ENCODE data around the gene PRSS50.

PRSS50 gene

GRCh38 chr3:46669191-46669999, 48.3 kb downstream of the PRSS50 start:
- DNase-seq: no peak

- no peak for DNase-seq
These were observed 49.1 kb downstream of the PRSS50 start for GRCh38 chr3:46668591-46668990.

- DNase-seq: no peak
These were observed 49.6 kb downstream of the PRSS50 start for GRCh38 chr3:46668116-46668515.

DNA sequence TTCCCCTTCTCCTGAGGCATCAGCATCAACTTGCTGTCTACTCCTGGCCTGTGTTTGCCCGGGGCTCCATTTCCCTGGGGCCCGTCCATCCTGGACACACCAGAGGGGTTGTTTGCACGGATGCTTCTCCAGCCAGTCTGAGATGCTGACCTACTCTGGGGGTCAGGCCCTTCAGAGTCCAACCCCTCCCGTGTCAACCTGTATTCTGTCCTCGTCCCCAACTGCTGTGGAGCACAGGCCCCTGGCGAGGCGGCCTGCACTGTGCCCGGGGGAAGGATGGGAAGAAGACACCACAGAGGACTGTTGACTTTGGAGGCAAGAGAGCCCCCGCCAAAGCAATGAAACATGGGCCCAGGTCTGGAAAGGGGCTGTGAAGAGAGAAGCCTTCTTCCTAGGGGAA, 50.0 kb downstream of the PRSS50 start:
- DNase-seq: no peak

DNA sequence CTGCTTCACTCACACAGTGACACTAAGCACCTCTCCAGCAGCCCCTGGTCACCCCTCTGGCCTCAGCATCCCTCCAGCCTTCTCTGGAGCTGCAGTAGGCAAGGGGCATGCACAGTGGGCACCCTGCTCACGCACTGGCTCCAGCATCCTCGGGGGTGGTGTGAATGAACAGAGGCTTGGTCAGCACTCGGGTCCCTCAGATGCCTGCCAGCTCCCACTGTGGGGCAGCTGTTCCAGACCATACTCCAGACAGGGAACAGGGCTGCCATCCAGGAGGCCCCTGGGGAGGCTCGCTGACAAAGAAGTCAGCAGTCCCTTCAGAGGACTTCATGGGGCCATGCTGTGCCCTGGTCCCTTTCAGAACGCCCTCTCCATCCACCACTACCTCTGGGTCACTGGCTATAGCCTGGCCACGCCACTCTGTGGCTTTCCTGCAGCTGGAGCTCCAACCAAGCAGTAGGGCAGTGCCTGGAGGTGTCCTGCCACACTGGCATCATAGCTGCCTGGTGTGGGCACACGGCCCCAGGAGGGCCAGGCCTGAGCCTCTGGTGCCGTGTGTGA, 50.5 kb downstream of the PRSS50 start:
- DNase-seq: no peak

GRCh38 chr3:46666453-46666845, 51.2 kb downstream of the PRSS50 start:
- no peak for DNase-seq

DNA sequence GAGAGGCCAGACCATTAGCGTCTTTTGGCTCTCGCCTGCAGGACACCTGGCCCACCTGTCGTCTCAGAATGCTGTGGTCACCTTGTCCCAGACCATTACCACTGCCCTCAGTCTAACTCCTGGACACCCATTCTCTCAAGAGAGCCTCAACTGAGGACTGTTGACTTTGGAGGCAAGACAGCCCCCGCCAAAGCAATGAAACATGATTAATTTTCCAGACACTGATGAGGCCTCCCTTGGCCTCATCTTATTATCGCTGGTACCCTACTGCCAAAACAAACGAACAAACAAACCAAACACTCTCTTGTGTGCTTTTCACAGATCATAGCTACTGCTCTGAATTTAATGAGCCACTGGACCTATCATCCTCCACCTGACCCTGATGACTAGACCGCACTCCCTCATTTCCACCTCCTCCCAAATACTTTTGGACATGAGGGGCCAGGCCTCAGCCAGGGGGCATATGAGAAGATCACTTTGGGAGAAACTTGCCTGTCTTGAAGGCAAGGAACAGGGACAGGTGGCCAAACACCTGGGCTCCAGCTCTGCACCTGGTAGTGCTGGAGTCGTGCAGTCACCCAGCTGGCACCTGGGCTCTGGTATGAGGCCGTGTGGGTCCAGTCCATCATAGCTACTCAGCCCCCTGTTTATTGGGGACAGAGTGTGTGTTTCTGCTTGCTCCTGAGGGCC, 51.8 kb downstream of the PRSS50 start:
- DNase-seq: no peak

GRCh38 chr3:46664971-46665762, 52.5 kb downstream of the PRSS50 start:
- no peak for DNase-seq

GRCh38 chr3:46664188-46664970, 53.3 kb downstream of the PRSS50 start:
- DNase-seq: no peak

DNA sequence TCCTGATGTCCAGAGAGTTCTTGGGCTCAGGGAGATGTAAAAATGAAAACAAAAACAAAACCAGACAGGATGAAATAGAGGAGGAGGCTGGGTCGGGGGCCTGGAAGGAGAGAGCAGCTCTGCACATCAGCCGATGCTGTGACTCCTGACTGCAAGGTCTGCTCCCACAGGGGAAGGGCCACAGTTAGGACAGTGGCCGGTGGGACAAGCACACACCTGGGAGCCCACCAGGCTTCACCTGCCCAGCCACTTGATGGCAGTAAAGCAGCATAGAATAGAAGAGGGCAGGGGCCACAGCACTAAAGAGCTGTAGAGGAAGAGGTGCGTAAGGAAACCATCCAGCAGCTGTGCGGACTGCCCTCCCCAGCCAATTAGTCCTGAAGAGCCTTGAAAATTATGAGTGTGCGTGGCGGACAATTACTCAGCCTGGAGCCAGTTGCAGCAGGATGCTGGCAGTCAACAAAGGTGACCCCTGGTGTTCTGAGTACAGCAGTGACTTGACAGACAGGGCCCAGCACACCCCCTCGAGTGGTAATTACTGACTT, 54.0 kb downstream of the PRSS50 start:
- no peak for DNase-seq

GRCh38 chr3:46662771-46663551, 54.7 kb downstream of the PRSS50 start:
- DNase-seq: no peak
